ENCODE results near the gene MELTF. TPM values are rescaled to one million over a fixed set of nuclear protein-coding genes. Genes with fewer than 3 reads are reported as not detected.
A peak's percentile ranks its signal among the peaks of the same experiment; 100 is the strongest.

The MELTF gene
- total RNA-seq, 1 experiment from 2014 or later = 7.3 TPM

- no peak for TF ChIP-seq ERG (CRISPR knock-in tag; IDR thresholded peaks at IDR 0.05)
These were observed 22.8 kb downstream of the MELTF start (continued) for GRCh38 chr3:197006860-197007259.

- CTCF ChIA-PET = no interaction called here
These were observed 23.2 kb downstream of the MELTF start for GRCh38 chr3:197006446-197006845.

GRCh38 chr3:197003461-197004385 lies 25.9 kb downstream of the MELTF start:
- no peaks in the 10 kb centered on the region for H3K9me3 Mint-ChIP-seq
- POLR2A ChIA-PET = no interaction called here
- peak overlapping the region; percentile 71 for H3K4me3 Mint-ChIP-seq
- no peak overlapping the region for H3K27ac Mint-ChIP-seq
- DNase-seq (ENCODE audit: low spot score) (no peak), ATAC-seq (peak; percentile 45)
- H3K36me3 Mint-ChIP-seq = no peaks in the 10 kb centered on the region
- CTCF ChIA-PET = interaction anchor here (0.7 to 5.1 kb wide), 6 partner anchors 8 to 61 kb away, joined by 3 to 48 read pairs (median 4); partner anchors contain the start of genes MELTF and NCBP2
- peaks cover 15% of the 10 kb centered on the region for H3K4me1 Mint-ChIP-seq
- no peak for TF ChIP-seq SOX15 (CRISPR knock-in tag; IDR thresholded peaks at IDR 0.05)
- TF ChIP-seq NR1H2 (CRISPR knock-in tag; IDR thresholded peaks at IDR 0.05) = no peak
- no peak for TF ChIP-seq ZNF671 (CRISPR knock-in tag; IDR thresholded peaks at IDR 0.05)
- no peak for TF ChIP-seq KAT7 (CRISPR knock-in tag; IDR thresholded peaks at IDR 0.05; ENCODE audit: borderline replicate concordance)
- TF ChIP-seq ZBTB21 (CRISPR knock-in tag; IDR thresholded peaks at IDR 0.05; ENCODE audit: borderline replicate concordance) = no peak
- TF ChIP-seq E2F4 (CRISPR knock-in tag; IDR thresholded peaks at IDR 0.05; ENCODE audit: borderline replicate concordance, low read depth) = no peak
- TF ChIP-seq ZNF532 (CRISPR knock-in tag; IDR thresholded peaks at IDR 0.05; ENCODE audit: borderline replicate concordance) = no peak
- TF ChIP-seq ATF6 (CRISPR knock-in tag; IDR thresholded peaks at IDR 0.05) = no peak
- no peak for TF ChIP-seq FOXJ3 (CRISPR knock-in tag; IDR thresholded peaks at IDR 0.05; ENCODE audit: borderline replicate concordance)
- TF ChIP-seq PREB (CRISPR knock-in tag; IDR thresholded peaks at IDR 0.05; ENCODE audit: borderline replicate concordance) = no peak
- TF ChIP-seq ZNF138 (CRISPR knock-in tag; conservative IDR thresholded peaks at IDR 0.05) = no peak
- TF ChIP-seq ERG (CRISPR knock-in tag; IDR thresholded peaks at IDR 0.05) = no peak
- no peak for TF ChIP-seq ZBTB43 (CRISPR knock-in tag; IDR thresholded peaks at IDR 0.05)
- TF ChIP-seq NR3C1 (CRISPR knock-in tag; conservative IDR thresholded peaks at IDR 0.05; ENCODE audit: low read depth) = no peak
- TF ChIP-seq ELF4 (CRISPR knock-in tag; IDR thresholded peaks at IDR 0.05; ENCODE audit: low read depth) = no peak
- peaks cover 29% of the 10 kb centered on the region for H3K27me3 Mint-ChIP-seq (ENCODE audit: low read depth)

More at GRCh38 chr3:197006446-197006845, 23.2 kb downstream of the MELTF start:
- no peak overlapping the region for H3K4me3 Mint-ChIP-seq
- POLR2A ChIA-PET = no interaction called here
- no peak for ATAC-seq
- no peak for TF ChIP-seq ZBTB21 (CRISPR knock-in tag; IDR thresholded peaks at IDR 0.05; ENCODE audit: borderline replicate concordance)
- TF ChIP-seq JAZF1 (CRISPR knock-in tag; IDR thresholded peaks at IDR 0.05) = no peak
- no peak for TF ChIP-seq CREM (CRISPR knock-in tag; IDR thresholded peaks at IDR 0.05)
- no peak for TF ChIP-seq ATF1 (CRISPR knock-in tag; IDR thresholded peaks at IDR 0.05)
- H3K9me3 Mint-ChIP-seq = no peaks in the 10 kb centered on the region
- peaks cover 13% of the 10 kb centered on the region for H3K4me1 Mint-ChIP-seq
- H3K27ac Mint-ChIP-seq = no peak overlapping the region
- no peaks in the 10 kb centered on the region for H3K36me3 Mint-ChIP-seq
- DNase-seq (ENCODE audit: low spot score) = no peak
- H3K27me3 Mint-ChIP-seq (ENCODE audit: low read depth) = peaks cover 25% of the 10 kb centered on the region
